IPS-NIHi7 (cell line): ENCODE results near the gene BCL2L13.
"Not testable (repeated sequence)": the region's sequence is repeated elsewhere in the genome, so short reads cannot be mapped to it uniquely, and the experiment has no call there.

ENCODE experiments used
- DNase-seq: peaks from one replicate; pipeline ENCODE4 v3.0.0; 2012; ENCODE audit warnings: mixed read lengths; ENCODE audit errors: extremely low spot score

The BCL2L13 gene

DNA sequence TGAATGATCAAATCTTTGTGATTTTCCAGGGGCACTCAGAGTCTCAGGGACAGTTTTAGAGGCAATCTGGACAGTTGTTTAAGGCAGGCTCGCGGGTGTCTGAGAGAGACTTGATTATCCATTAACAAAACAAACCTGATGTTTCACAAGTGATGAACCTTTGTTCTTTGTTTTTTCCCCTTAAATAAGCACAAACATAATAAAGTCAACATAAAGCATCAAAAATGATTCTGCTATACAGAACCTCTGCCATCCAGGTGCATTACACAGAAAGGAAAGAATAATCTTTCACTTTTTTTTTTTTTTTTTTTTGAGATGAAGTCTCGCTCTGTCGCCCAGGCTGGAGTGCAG is 122.6 kb downstream of the BCL2L13 start:
- no peak for DNase-seq

DNA sequence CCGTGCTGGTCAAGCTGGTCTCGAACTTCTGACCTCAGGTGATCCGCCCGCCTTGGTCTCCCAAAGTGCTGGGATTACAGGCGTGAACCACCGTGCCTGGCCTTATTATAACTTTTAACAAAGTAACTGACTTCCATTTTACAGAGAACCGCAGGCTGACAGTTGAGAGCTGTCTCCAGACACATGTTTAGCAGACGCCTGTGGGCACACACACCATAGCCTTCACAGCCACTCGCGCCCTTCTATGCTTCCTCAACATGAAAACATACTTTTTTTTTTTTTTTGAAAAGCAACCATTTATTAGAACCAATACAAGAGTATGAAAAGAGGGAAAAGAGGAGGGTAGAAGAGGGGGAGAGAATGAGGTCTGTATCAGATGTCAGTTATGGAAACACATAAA is 124.9 kb downstream of the BCL2L13 start:
- DNase-seq: not testable (repeated sequence)

DNA sequence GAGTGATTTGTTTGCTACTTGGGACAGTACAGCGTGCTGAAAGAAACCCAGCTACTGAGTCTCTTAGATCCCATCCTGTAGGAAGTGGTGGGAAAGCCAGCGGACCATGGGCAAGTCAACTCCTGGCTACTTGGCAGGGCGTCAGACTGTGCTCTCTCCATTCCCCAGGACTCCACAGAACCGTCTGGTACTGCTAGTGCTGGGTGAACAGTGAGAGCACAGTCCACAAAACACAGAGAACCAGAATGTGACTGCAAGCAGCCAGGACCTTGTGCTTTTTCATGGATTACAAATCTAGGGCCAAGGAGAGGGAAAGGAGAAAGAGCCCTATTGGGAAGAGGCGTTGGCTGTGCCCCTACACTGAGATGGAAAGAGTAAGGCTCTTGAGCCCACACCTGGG is 125.5 kb downstream of the BCL2L13 start:
- DNase-seq: no peak

DNA sequence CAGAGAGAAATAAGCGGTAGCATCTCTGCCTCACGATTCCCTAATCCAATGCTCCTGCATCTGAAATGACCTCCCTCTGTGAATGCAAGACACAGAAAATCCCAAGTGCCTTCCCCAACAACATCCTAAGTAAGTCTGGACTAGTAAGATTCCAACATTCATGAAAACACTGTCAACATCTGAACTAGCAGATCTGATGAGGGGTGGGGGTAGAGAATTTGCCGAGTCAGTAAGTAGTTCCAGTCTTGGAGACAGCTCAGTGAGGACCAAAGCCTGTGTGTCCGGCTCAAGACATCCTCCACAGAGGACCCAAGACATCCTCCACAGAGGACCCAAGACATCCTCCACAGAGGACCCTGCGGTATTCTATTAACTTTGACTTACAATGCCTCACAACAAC is 126.3 kb downstream of the BCL2L13 start:
- DNase-seq: not testable (repeated sequence)

DNA sequence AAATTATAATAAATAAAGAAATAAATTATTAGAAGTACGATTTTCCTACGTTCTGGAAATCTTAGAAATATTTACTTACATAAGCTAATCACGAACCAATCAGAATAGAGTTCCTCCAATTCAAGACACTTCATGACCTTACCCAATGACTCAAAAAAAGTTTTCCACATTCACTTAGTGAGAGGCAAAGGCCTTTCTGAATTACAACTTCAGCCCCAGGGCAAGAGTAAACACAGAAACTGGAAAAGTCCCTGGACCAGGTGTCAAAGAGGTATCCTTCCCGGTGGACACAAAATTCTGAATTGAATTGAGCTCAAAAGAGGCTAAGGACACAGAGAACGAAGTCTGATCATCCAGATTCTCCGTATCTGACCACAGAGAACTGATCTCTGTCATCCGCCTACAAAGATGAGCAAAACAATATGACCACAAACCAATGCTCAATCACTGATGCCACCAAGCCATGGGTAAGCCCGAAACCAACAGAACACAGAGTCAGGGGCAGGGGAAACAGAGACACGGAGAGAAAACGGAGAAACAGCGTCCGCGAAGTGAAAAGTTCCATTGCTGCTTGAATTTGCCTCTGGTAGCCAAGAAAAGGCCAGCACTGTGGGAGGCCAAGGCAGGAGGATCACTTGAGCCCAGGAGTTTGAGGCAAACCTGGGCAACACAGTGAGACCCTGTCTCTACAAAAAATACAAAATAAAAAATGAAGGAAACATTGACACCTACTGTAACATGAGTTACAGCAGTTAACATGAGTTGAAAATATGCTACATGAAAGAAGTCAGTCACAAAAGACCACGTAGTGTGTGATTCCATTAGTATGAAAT is 128.9 kb downstream of the BCL2L13 start:
- no peak for DNase-seq

DNA sequence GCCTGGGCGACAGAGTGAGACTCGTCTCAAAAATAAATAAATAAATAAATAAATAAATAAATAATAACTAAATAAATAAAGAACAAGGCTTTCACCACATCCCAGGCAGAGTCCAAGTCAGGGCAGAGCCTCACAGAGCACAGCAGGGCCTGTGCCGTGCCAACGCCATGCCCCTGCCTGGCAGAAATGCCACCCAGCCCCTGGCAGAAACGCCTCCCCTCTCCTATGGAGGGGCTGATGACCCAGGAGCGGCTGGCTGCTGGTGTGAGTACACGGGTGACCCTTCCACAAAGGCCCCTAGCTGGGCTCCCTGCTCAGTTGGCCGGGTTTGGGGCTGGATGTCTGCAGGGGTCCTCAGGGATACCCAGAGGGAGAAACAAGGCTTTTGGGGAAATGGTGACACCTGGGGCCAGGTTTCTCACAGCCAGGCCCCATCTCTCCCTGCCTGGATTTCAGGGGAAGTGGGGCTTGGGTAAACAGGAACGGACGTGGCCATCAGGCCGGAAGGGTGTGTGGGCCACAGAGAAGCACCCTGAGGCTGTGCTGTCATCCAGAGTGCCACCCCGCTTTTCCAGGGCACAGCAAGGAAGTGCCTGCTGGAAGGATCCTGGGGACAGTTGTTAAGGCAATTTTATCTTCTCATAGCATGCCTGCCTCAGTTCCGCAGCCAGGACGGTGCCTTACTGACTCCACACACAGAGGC is 130.6 kb downstream of the BCL2L13 start:
- DNase-seq: no peak

DNA sequence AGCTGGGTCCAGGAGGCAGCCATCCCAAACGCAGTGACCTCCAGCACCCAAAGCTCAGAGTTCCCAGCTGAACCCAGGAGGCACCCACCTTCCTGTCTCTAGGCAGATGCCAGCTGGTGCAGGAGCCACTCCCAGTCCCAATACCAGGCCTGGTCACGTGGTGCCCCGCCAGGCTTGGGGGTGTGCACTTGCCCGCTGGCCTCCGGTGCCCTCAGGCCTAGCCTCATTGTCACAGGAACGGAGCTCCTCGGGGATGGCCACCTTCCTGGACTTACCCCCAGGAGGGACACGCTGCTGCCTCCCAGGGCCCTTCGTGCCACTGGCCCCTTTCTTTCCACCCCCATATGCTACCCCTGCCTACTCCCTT is 131.1 kb downstream of the BCL2L13 start:
- DNase-seq: no peak

DNA sequence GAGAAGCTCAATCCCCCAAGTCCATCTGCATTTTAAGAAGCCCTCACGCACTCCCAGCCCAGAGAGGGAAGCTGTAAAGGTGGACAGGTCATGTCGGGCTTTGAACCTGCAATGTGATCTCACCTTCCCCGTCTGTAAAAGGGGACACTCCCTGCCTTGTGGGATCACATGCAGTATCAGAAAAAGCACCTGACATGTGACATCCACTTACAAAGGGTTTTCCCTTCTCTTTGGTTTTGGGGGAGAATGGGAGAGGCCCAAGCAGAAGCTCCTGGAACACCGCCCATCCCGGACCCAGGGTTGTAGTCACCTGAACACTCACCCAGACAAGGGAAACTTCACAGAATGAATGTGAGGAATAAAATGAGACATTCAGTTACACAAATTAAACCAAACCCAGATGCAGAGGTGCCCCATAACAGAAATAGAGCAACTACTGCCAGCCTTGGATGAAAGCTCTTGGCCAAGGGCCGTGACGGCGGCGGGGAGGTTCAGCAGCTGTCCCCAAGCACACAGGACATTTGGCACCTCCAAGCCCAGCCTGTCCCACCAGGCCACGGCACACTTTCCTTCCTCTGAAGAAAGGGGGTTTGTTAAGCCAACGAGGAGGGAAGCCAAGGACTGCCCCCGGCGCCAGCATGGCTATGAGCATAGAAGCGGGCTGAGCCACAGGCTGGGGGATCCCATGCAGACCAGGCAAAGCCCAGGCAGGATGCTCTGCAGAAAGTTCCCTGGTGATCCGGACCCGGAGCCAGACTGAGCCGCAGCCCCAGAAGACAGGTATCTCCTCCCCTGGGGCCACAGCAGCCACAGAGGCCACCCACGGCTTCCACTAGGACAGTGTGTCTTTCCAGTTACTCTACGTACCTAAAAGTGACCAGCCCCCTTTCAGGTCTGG is 131.9 kb downstream of the BCL2L13 start:
- no peak for DNase-seq

DNA sequence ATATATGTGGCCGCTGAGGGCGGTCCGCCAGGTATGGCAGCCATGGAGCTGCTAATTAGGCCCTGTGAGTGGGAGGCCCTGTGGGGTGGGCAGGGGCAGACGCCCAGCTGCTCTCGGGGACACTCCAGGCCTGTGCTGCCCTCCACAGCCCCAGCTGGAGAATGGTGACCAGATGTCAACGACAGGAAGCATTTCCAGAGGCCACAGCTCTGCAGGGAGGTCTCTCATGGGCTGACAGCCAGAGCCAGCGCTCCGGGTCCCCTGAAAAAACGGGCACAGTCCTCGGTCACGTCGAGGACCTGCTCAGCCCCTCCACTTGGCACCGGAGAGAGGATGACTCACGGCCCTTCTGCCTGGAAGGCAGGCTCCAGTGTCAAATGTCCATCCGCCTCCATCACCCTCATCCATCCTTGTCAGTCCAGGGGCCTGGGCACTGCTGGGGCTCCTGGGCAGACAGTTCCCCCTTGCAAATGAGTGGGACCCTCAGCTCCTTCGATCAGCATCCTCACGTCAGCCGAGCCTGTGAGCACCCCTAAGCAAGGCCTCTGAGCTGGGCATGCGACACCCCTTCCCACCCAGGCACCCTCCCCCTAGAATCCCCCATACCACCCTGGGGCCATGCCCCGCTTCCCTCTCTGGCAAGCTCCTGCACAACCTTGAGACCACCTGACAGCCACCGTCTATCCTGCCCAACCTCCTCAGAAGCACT is 133.8 kb downstream of the BCL2L13 start:
- DNase-seq: no peak

DNA sequence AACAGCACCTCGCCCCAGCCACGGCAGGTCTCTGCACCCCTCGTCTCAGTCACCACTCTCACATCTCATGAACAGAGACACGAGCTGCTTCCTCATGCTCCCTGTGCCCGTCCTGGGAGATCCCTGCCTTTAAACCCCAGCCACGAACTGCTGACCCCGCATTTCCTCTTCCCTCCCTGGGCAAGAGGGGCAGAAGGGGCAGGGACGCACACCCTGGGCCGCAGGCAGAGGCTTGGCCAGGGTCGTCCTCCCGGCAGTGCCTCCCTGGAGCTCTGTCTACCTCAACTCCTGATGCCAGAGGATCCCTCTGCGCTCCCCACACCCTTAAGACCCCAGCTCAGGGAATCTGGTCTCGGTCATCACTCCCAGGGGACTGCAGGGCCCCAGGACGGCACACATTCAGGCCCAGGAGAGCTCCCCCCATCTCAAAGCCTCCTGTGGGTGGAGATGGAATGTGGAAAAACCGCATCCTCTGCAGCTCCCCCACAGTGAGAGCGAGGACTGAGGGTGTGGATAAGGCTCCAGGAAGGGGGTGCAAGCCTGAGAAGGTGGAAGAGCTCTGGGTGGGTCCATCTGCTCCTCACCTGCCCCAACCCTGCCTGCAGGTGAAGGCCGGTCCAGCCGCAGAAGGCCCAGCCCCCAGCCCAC is 134.5 kb downstream of the BCL2L13 start:
- DNase-seq: no peak

DNA sequence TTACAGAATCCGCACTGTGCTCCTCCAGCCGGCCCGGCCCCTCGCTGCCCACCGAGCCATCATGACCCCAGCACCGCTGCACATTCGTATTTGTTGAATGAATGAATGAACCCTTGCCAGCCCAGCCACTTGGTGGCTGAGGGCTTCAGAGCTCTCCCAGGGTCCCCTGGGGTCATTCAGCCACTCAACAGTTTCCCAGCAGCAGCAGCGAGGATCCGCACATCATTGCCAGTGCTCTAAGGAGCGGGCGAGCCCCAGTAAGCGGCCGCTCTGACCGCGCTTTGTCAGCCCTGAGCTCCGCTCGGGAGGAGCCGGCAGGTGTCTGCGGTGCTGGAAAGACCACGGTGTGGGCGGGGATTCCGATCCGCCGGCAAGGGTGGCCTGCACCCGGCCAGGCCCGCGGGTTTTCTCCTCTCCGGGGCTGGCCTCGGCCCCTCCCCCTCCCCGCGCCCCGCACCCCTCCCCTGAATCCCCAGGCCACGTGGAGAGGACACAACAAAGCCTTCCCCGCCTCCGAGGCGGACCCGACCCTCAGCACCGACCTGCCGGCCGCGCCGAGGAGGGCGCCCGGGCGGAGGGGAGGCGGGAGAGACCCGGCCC is 135.1 kb downstream of the BCL2L13 start:
- peak; percentile 80 for DNase-seq

DNA sequence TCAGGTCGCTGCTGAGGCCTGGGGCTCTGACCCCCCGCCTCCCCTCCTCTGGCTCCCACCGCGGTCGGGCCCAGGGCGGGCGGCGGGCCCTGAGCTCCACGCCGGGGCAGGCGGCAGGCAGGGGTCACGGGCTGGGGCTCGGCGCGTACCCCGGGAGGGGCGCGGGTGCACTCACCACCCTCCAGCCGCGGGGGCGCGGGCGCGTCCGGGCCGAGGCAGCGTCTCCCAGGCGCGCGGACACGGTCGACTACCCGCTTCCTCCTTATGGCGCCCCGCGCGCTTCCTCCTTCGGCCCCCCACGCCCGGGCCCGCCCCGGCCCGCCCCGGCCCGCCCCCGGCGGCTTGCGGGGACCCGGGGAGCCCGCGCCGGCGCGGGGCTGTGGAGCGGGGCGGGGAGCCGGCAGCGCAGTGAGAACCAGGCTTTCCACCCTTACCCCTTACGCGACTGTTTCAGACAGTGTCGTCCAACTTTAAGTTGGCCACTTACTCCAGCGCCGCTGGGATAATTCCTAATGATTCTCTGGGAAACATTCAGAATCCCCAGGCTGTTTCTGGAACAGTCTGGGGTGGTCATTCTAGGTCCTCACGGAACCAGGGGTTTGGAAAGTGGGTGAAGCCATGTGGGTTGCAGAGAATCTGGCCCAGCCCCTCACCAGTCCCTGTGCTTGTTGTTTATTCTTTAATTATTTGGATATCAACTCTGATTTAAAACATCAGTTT is 135.8 kb downstream of the BCL2L13 start, which contains the start of gene BID:
TSS of gene BID (minus strand) at position 264 of the 720 bp plus-strand sequence. CDS start 24,353 bp downstream, outside the sequence.
- peak; percentile 42 for DNase-seq

DNA sequence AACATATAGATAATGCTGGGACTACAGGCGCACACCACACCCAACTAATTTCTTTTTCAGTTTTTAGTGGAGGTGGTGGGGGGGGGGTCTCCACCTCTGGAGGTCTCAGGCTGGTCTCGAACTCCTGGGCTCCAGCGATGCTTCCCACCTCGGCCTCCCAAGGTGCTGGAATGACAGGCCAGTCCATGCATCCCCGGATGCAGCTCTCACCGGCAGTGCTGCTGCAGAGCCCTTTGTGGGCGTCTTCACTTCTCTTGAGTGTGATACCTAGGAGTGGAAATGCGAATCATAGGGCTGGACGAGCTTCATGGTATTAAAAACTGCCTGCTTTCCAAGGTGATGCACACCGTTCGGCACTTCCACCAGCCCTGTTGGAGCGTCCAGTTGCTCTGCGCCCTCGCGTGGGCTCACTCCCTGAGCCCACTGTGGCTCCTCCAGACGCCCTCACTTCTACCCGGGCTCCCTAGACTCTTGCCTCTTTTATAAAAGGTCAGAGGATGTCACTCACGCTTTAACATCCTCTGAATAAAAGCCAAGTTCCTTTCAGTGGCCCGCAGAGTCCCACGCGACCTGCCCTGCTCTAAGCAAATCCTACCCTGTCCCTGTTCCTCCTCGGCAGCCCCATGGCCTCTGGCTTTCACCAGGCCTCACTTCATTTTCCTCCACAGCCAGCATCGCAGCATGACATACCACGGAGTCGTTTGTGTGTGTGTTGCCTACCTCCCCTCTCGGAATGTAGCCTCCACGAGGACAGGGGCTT is 136.5 kb downstream of the BCL2L13 start:
- DNase-seq: no peak

DNA sequence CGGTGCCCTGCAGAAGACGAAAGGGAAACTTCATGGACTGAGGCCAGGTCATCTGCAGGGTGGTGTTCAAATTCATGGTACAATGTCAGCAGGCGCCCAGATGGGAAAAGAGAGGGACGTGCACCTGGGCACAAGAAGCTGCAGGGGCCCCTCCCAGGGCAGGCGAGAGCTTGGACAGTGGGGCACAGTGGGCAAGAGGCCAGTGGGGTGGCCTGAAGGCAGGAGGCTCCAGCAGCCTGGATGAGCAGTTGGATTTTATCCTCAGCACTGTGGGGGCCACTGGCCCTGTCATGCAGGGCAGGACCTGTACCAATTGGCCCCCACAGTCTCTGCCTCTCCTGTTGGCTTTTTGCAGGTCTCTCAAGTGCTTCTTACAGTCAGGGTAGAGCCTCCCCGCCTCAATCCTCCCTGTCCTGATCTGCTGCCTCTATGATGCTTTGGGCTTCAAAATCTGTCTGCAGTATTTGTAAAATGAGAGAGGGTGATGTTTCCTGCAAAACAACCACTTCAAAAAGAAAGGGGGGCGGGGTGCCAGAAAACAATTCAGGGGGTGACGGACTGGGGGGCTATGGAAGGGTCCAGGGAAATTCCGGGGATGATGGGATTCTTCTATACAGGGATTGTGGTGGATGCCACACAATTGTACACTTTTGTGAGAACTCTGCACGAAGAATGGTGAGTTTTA is 137.4 kb downstream of the BCL2L13 start:
- no peak for DNase-seq

DNA sequence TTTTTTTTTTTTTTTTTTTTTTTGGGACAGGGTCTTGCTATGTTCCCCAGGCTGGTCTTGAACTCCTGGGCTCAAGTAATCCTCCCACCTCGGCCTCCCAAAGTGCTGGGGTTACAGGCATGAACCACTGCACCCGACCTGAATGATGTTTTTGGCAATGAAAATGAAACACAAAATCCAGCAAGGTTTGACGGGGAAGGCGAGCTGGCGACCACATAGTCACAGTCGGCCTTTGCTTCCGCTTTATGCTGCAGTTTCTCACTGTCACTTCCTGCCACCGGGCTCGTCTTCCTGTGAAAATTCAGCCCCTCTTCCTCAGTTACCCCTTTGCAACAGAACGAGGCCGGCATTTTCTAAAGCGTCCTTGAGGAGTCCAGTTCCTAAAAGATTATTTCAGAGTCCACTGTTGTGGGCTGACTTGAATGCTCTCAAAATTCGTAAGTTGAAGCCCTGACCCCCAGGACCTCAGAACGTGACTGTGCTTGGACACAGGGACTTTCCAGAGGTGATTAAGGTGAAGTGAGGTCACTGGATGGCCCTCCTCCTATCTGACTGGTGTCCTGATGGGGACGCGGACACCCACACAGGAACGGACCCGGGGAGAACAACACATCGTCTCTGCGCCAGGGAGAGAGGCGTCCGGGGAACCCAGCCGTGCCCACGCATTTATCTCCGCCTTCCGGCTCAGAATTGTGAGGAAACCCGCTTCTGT is 138.6 kb downstream of the BCL2L13 start:
- no peak for DNase-seq

DNA sequence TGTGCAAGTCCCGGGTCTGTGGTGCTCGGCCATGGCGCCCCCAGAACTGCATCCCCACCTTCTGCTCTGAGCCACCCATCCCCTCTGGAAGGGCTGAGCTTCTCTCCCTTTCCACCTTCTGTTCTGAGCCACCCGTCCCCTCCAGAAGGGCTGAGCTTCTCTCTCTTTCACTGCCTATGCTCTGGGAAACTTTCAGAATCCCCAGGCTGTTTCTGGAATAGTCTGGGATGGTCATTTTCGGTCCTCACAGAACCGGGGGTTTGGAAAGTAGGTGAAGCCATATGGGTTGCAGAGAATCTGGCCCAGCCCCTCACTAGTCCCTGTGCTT is 139.1 kb downstream of the BCL2L13 start:
- no peak for DNase-seq

DNA sequence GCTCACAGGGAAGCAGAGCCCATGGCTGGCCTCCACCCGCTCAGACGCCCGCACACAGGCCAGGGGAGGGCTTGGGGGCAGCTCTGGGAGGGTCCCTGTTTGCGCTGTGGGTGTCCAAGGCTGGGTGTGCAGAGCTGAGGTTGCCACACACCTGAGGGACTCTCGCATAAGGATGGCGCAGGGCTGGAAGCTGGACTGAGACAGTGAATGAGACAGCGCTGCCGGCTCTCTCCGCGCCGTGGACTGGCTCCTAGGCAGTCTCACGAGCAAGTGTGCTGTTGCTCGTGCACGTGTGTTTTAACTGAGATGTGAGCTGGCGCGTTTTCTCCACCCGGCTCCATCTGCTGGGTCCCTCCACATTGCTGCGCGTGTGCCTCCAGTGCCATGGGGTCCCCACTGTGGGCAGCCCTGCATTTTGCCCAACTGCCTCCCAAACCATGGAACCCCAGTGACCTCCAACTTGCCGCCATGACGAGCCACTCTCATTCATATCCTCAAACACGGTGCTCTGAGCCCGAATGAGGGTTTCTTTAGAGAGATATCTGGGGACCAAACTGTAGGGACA is 139.9 kb downstream of the BCL2L13 start:
- DNase-seq: no peak
